HepG2 (cell line): ENCODE results near the gene AXIN2. TPM values are rescaled to one million over a fixed set of nuclear protein-coding genes. Genes with fewer than 3 reads are reported as not detected.

Experiments
- ATAC-seq: fragments of 200-7000 bp; cut with Tn5 transposase; 3 replicates; pipeline ENCODE4 v1.9.1; 2020; ENCODE audit warnings: mild to moderate bottlenecking, moderate library complexity
- BruUV-seq: library from RNA; stranded (reverse); fragments of 400-500 nt; replicated peaks from 2 replicates; lab custom pipeline; 2021; lab: Mats Ljungman, UMichigan
- CTCF ChIA-PET: fragments of 300-600 bp; formaldehyde crosslinking; extraction: SDS; loops from one replicate; lab custom pipeline; 2021; ENCODE audit warnings: low total read pairs, inconsistent platforms, low intra/inter-chr PET ratio; lab: Yijun Ruan, JAX
- POLR2A ChIA-PET: fragments of 350-600 bp; sonication (Branson Sonifier 250); formaldehyde crosslinking; loops from one replicate; lab custom pipeline; 2020; ENCODE audit warnings: antibody characterized with exemption, inconsistent platforms; lab: Yijun Ruan, JAX
- DNase-seq: peaks from one replicate; pipeline ENCODE4 v3.0.0-alpha.2; 2015; ENCODE audit warnings: low spot score
- FAIRE-seq: peaks from 3 replicates; lab custom pipeline; 2011; peaks lifted over from hg19 to GRCh38; lab: Jason Lieb, UNC
- H2AFZ ChIP-seq: one replicate; pipeline ENCODE4 v1.6.1; 2011; ENCODE audit warnings: low read length, inconsistent platforms
- H3K27ac ChIP-seq: fragments of 300-600 bp; 3 replicates; pipeline ENCODE4 v1.8.0; 2011; ENCODE audit warnings: mixed run types, mild to moderate bottlenecking, mixed read lengths, low read length, inconsistent platforms; ENCODE audit not compliant: insufficient read depth; ENCODE audit errors: extremely low read length
- H3K27me3 ChIP-seq, 2 experiments: fragments of 200-600 bp in 1 of 2; 2 replicates in 1 of 2; 3 replicates in 1 of 2; pipeline versions ENCODE4 v1.6.0 to v1.8.0; 2011; ENCODE audit warnings: low read length in 2 of 2, mild to moderate bottlenecking in 2 of 2, moderate library complexity in 2 of 2, inconsistent platforms in 1 of 2; ENCODE audit not compliant: insufficient read depth in 2 of 2, control insufficient read depth in 1 of 2
- H3K36me3 ChIP-seq, 2 experiments: fragments of 200-600 bp in 1 of 2; replicated peaks in 1 of 2; 2 replicates in 1 of 2; 3 replicates in 1 of 2; pipeline versions ENCODE4 v1.5.1 to v1.8.0; 2011; ENCODE audit warnings: low read length in 2 of 2, inconsistent platforms in 1 of 2; ENCODE audit not compliant: insufficient read depth in 2 of 2, control insufficient read depth in 1 of 2
- H3K4me1 ChIP-seq: 2 replicates; pipeline ENCODE4 v1.5.1; 2012; ENCODE audit warnings: low read length, inconsistent platforms; ENCODE audit not compliant: insufficient read depth
- H3K4me2 ChIP-seq: 2 replicates; pipeline ENCODE4 v1.6.0; 2011; ENCODE audit warnings: low read depth, low read length, inconsistent platforms
- H3K4me3 ChIP-seq, 3 experiments: fragments of 200-600 bp in 1 of 3; sonication (generic), shearing (Covaris generic) in 1 of 3; replicated peaks in 1 of 3; 2 replicates each; pipeline ENCODE4 v1.5.1; 2011 to 2016; ENCODE audit warnings: low read length in 3 of 3, inconsistent platforms in 2 of 3, low read depth in 2 of 3, mild to moderate bottlenecking in 2 of 3, control low read depth in 1 of 3, mixed read lengths in 1 of 3; ENCODE audit not compliant: insufficient read depth in 1 of 3
- H3K79me2 ChIP-seq: one replicate; pipeline ENCODE4 v1.6.1; 2011; ENCODE audit warnings: low read length, inconsistent platforms; ENCODE audit not compliant: insufficient read depth
- H3K9ac ChIP-seq: 2 replicates; pipeline ENCODE4 v1.6.0; 2011; ENCODE audit warnings: mild to moderate bottlenecking, low read depth, low read length, inconsistent platforms; ENCODE audit not compliant: insufficient read depth
- H3K9me3 ChIP-seq: 2 replicates; pipeline ENCODE4 v1.5.1; 2012; ENCODE audit warnings: mild to moderate bottlenecking, low read length
- H4K20me1 ChIP-seq: 2 replicates; pipeline ENCODE4 v1.6.0; 2011; ENCODE audit warnings: inconsistent platforms, mild to moderate bottlenecking, low read length, moderate library complexity; ENCODE audit not compliant: insufficient read depth
- AGO1 ChIP-seq: fragments of 200-400 bp; formaldehyde crosslinking; IDR thresholded peaks from 2 replicates; pipeline ENCODE4 v1.6.1; 2017; ENCODE audit warnings: mild to moderate bottlenecking, low read depth, low read length, moderate library complexity; ENCODE audit not compliant: poor library complexity, severe bottlenecking
- AGO2 ChIP-seq: fragments of 200-400 bp; formaldehyde crosslinking; optimal IDR thresholded peaks from 2 replicates; pipeline ENCODE3; 2017; ENCODE audit warnings: mild to moderate bottlenecking, low read depth, low read length, moderate library complexity
- CEBPG ChIP-seq: IDR thresholded peaks from 2 replicates; pipeline ENCODE4 v1.6.1; 2016
- HOXA3 ChIP-seq: sonication (generic); formaldehyde crosslinking; IDR thresholded peaks from 2 replicates; pipeline ENCODE4 v1.5.0; 2020; ENCODE audit warnings: missing genetic modification reagents
- PAF1 ChIP-seq: IDR thresholded peaks from 2 replicates; pipeline ENCODE4 v1.6.1; 2016; ENCODE audit warnings: missing genetic modification reagents, missing compliant biosample characterization
- PCBP2 ChIP-seq: fragments of 200-400 bp; formaldehyde crosslinking; optimal IDR thresholded peaks from 2 replicates; pipeline ENCODE3; 2018; ENCODE audit warnings: low read length, low read depth; ENCODE audit not compliant: poor library complexity, severe bottlenecking
- POLR2AphosphoS2 ChIP-seq: IDR thresholded peaks from 2 replicates; pipeline ENCODE4 v1.6.1; 2011; ENCODE audit warnings: low read depth, low read length, improper control_type of control experiment
- POLR2AphosphoS5 ChIP-seq: IDR thresholded peaks from 2 replicates; pipeline ENCODE4 v1.6.1; 2012; ENCODE audit warnings: low read depth, low read length
- POLR2G ChIP-seq: fragments of 200-400 bp; formaldehyde crosslinking; IDR thresholded peaks from 2 replicates; pipeline ENCODE4 v1.6.1; 2018; ENCODE audit warnings: mild to moderate bottlenecking, low read depth, low read length, moderate library complexity
- RBM22 ChIP-seq: fragments of 200-400 bp; formaldehyde crosslinking; optimal IDR thresholded peaks from 2 replicates; pipeline ENCODE3; 2017; ENCODE audit warnings: mild to moderate bottlenecking, low read length, moderate library complexity
- SAP130 ChIP-seq: IDR thresholded peaks from 2 replicates; pipeline ENCODE4 v1.6.1; 2016; ENCODE audit warnings: low read depth
- SMYD3 ChIP-seq: sonication (generic); formaldehyde crosslinking; IDR thresholded peaks from 2 replicates; pipeline ENCODE4 v1.8.1; 2023; ENCODE audit warnings: mild to moderate bottlenecking, missing genetic modification reagents
- ZNF337 ChIP-seq: sonication (generic); formaldehyde crosslinking; IDR thresholded peaks from 2 replicates; pipeline ENCODE4 v1.5.1; 2020; ENCODE audit warnings: missing genetic modification reagents, low read depth, mild to moderate bottlenecking, borderline replicate concordance
- ZNF432 ChIP-seq: sonication (generic); formaldehyde crosslinking; IDR thresholded peaks from 2 replicates; pipeline ENCODE4 v1.5.0; 2020; ENCODE audit warnings: missing genetic modification reagents, mild to moderate bottlenecking, borderline replicate concordance
- ZNF652 ChIP-seq: IDR thresholded peaks from 2 replicates; pipeline ENCODE4 v1.6.1; 2016; ENCODE audit warnings: low read depth, borderline replicate concordance
- WGBS: methylation state at CpG from one replicate; pipeline ENCODE4 v1.1.6; 2017; ENCODE audit warnings: low lambda C conversion rate; 5-methylcytosine and 5-hydroxymethylcytosine counted together
- in situ Hi-C: cut with HindIII; loops from 2 replicates; pipeline ENCODE4 v1.10.0; 2017; ENCODE audit warnings: low pct_unique_long_range_greater_than_20kb; ENCODE audit not compliant: extremely low pct_ligation_motif_present
- intact Hi-C: fragments of 100-400 bp; cut with micrococcal nuclease; formaldehyde crosslinking; loops from one replicate; pipeline ENCODE4 v1.10.0; 2022; ENCODE audit not compliant: unreplicated experiment
- polyA plus RNA-seq, 8 experiments: library from polyadenylated mRNA; depleted of rRNA in 3 of 8; stranded (reverse) in 7 of 8; unstranded in 1 of 8; fragments of >200 nt; fragmentation: Illumina TruSeq in 4 of 8; extraction: Trizol in 4 of 8; gene quantifications; 2 replicates each; pipeline versions ENCODE4 v1.2.1 to v1.2.3, GENCODE V29; 2011 to 2016; ENCODE audit warnings: low read depth in 4 of 8, missing spikeins in 1 of 8, mixed read lengths in 1 of 8; ENCODE audit not compliant: insufficient read depth in 1 of 8
- total RNA-seq, 5 experiments: library from RNA; depleted of rRNA; stranded (reverse); fragments of >200 nt; fragmentation: Illumina TruSeq; extraction: Trizol; gene quantifications; 2 replicates each; pipeline ENCODE4 v1.2.3, GENCODE V29; 2016; ENCODE audit warnings: low read depth in 1 of 5

Gene AXIN2
- total and polyA plus RNA-seq, 2 of the 13 experiments (the other 11 are each of a cell fraction or from before 2014, with no cell fraction given) = 58.6 to 63.4 TPM

- H3K4me1 ChIP-seq = peaks cover 67% of the 10 kb centered on the region
- H4K20me1 ChIP-seq = peaks cover 68% of the 10 kb centered on the region
- no peak for FAIRE-seq
- H3K9ac ChIP-seq = no peak overlapping the region
- no TSS peak for BruUV-seq
- in situ Hi-C loops = loop anchor here (25.0 kb wide), 1 partner anchor 632 kb away; no protein-coding TSS in a partner anchor
- no peaks in the 10 kb centered on the region for H3K27me3 ChIP-seq
- no peak overlapping the region for H3K27ac ChIP-seq
- H3K79me2 ChIP-seq = no peaks in the 10 kb centered on the region
- H3K4me3 ChIP-seq = no peak overlapping the region
- CTCF ChIA-PET = no interaction called here
- no peaks in the 10 kb centered on the region for H3K9me3 ChIP-seq
- ATAC-seq = no peak
- no peak for DNase-seq
- H3K36me3 ChIP-seq = peaks cover 51 to 70% of the 10 kb centered on the region in 2 experiments
- POLR2A ChIA-PET = interaction anchor here (1.0 to 2.4 kb wide), 2 partner anchors 10 to 27 kb away, joined by 3 to 15 read pairs; no protein-coding TSS in a partner anchor
- intact Hi-C loops = no loop called here
- no peak overlapping the region for H3K4me2 ChIP-seq
- WGBS = 96% methylated on average over 9 of the region's 10 CpGs
- H2AFZ ChIP-seq = no peak overlapping the region
- peak; percentile 99 for TF ChIP-seq RBM22
- peak; percentile 86 for TF ChIP-seq POLR2AphosphoS2
- no peak for TF ChIP-seq ZNF337
- TF ChIP-seq HOXA3 (CRISPR knock-in tag) = 0 out of 2 replicates have a peak, but pooled peaks have one; percentile 6
- TF ChIP-seq PAF1 (CRISPR knock-in tag) = 0 out of 2 replicates have a peak, but pooled peaks have one; percentile 7
- peak; percentile 71 for TF ChIP-seq AGO1
- TF ChIP-seq SMYD3 (CRISPR knock-in tag) = no peak
- TF ChIP-seq POLR2AphosphoS5 = peak; percentile 35
- TF ChIP-seq CEBPG (CRISPR knock-in tag) = no peak
- no peak for TF ChIP-seq ZNF652 (CRISPR knock-in tag)
- TF ChIP-seq SAP130 = no peak
- TF ChIP-seq PCBP2 = peak; percentile 23
- peak; percentile 92 for TF ChIP-seq AGO2
- TF ChIP-seq POLR2G = peak; percentile 22
- TF ChIP-seq ZNF432 (CRISPR knock-in tag) = no peak
- TF ChIP-seq, all 625 proteins: peak for 9
Measured at GRCh38 chr17:65530523-65531255, 30.8 kb downstream of the AXIN2 start.
